ENCODE data around the gene COL6A2.
"Not testable (repeated sequence)": the region's sequence is repeated elsewhere in the genome, so short reads cannot be mapped to it uniquely, and the experiment has no call there.

Gene COL6A2

DNA sequence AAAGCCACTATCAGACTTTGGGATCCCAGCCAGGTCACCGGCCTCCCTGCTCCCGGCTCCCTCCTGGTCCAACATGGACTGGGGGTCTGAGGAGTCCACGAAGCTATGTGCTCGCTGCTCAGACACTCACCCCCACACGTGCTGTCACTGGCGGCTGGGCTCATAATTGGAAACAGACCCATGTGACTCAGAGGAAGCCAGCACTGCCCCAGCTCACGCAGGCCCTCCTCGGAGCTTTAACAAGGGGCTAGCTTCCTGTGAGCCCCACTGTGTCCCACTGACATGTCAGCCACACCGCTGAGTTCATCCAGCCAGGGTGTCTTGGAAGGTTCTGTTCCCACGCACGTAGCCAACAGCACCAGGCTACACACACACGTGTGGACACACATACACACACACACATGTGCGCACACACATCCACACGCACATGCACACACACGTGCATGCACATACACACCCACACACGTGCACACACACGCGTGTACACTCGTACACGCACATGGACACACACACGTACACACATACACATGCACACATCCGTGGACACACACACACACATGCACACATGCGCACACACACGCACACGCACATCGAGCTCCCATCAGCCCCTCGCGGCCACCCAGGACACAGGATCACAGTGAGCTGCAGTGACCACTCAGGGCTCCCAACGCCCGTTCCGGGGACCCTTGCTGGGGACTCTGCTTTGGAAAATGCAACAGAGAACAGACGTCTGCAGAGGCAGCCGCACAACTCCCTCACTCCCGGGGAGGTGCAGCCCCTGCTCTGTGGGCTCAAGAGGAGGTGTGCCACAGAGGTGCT lies 18.4 kb upstream of the COL6A2 start:
- no peak for DNase-seq

DNA sequence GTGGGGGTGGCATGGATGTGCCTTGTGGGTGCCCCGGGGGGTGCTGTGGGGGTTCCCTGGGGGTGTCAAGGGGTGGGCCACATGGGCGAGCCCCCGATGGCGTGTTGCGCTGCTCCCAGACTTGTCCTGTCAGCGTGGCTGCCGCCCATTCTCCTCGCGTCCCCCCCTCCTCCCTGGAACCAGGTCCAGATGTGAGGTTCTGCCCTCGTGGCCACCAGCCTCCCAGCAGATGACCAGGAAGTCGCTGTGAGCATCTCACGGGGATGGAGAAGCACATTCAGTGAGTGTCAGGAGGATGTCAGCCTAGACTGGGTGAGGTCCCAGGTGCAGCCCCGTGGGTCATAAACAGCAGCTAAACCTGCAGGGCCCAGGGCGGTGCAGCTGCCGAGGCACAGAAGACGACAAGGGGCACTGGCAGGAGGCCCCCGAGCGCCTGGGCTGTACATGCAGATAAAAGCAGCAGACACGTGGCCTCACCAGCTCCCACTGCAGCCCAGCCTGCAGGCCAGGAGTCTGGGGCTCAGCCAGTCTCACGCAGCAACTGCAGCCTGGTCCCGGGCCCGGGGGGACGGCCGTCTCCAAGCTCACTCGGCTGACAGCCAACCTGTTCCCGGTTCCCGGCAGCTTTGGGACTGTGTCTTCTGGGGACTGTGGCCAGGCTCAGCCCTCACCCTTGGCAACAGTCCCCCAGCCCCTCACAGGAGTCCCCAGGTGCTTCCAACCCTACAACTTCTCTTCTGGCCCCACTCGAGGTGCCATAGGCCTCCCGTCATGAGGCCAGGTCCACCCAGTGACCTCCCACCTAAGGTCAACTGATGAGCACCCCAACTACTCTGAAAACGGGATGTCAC lies 17.5 kb upstream of the COL6A2 start:
- no peak for DNase-seq

DNA sequence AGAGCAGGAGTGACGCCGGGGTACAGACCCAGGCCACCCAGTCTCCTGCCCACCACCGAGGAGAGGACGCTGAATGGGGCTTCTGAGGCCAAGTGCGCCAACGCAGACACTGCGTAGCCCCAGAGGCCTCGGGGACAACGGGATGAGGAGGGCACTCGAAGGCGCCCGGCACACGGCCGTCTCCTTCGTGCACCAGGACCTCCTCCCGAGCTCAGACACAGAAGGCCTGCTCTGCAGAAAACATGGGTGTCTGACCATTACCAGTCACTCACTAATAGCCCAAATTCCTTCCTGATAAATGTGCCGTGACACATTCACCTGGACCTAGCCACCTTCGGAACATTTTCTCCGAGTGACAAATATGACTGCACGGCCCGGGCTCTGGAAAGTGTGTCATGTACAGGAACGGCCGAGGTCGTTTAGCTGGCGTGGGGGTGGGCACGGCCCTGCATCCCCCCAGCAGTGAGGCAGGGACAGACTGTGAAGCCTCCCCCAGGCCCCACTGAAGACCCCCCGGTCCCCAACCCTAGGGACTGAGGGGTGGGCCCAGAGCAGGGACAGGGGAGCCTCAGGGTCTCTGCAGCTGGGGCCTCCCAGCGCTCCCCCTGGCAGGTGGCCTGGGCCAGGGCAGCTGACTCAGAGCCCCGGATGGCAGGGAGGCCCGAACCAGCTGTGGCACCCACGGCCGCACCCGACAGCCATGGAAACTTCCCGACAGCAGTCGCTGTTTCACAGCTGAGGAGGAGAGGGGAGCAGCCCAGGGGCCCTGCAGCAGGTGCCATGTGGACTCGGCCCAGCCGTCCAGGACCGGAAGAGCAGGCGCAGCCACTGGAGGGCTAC lies 16.7 kb upstream of the COL6A2 start:
- no peak for DNase-seq

GRCh38 chr21:46081862-46082712 lies 15.8 kb upstream of the COL6A2 start:
- no peak for DNase-seq

- no peak for DNase-seq
Measured at GRCh38 chr21:46082713-46082962, 15.3 kb upstream of the COL6A2 start.

DNA sequence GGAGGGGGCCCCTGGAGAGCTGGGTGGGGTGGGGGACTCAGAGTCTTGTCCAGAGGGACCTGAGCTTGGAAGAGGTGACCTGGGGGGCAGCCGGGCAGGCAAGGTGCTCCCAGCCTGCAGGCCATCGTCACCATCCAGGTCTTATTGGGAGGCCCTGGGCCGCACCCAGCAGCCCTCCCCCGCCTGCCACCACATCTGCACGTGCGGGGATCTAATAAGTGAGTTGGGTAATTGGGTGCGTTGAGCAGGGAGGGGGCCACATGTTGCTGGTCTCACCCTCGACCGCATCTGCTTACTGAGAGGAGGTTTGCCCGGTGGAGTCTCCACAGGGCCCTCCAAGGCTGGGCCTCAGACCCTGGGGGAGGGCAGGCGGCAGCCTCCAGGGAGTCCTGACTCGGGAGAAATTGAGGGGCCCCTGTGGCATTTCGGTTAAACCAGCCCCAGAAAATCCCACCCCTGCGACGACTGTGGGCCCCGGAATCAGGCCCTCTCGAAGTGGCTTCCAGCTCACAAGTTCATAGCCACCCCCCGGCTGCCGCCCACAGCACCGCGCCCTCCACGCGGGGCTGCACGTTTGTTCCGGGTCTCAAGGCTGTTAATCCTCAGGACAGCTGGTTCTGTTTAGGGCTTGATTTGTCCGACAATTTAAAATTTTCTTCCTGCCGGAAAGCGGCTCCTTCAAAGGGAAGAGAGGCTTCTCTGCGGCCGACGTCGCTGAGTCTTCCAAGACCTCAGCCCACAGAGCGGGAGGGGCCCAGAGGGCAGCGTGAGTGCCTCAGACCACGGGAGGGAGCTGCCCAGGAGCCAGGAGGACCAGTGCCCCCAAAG lies 14.7 kb upstream of the COL6A2 start:
- no peak for DNase-seq

GRCh38 chr21:46083791-46084561 lies 13.9 kb upstream of the COL6A2 start:
- DNase-seq: no peak

DNA sequence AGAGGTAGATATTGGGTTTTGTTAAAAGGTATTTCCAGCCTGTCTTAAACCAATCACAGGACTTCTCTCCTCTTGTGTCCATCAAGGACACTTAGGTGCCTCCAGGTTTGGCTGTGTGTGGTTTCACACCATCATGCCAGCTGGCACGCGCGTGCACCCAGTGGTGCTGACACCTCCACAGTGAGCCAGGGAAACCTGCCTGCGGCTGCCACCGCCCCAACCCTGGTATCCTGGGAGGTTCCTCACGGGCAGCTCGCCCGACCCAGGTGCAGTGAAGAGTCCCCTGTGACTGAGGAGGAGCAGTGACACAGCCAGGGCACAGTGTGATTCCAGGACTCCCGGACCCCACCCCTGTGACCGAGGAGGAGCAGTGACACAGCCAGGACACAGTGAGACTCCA lies 13.2 kb upstream of the COL6A2 start:
- no peak for DNase-seq

DNA sequence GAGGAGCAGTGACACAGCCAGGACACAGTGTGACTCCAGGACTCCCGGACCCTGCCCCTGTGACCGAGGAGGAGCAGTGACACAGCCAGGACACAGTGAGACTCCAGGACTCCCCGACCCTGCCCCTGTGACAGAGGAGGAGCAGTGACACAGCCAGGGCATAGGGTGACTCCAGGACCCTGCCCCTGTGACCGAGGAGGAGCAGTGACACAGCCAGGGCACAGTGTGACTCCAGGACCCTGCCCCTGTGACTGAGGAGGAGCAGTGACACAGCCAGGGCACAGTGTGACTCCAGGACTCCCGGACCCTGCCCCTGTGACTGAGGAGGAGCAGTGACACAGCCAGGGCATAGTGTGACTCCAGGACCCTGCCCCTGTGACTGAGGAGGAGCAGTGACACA lies 12.7 kb upstream of the COL6A2 start:
- DNase-seq: not testable (repeated sequence)

GRCh38 chr21:46087641-46088040 lies 10.3 kb upstream of the COL6A2 start:
- DNase-seq: no peak

- DNase-seq: no peak
Measured at GRCh38 chr21:46088189-46088588, 9.7 kb upstream of the COL6A2 start.

DNA sequence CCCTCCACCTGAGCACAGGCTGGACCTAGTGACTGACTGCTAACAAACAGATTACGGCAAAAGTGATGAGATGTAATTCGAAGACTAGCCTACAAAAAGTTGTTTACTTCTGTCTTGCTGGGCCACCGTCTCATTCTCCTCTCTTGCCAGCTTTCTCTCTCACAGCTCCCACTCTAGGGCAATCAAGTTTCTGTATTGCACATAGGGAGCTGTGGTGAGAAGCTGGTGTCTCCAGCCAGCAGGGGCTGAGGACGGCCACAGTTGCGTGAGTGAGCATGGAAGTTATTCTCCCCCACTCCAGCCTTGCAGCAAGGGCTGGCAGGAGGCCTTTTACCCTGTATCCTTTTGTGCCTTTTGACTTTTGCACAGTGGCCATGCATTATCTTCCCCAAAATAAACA lies 8.6 kb upstream of the COL6A2 start:
- DNase-seq: no peak

DNA sequence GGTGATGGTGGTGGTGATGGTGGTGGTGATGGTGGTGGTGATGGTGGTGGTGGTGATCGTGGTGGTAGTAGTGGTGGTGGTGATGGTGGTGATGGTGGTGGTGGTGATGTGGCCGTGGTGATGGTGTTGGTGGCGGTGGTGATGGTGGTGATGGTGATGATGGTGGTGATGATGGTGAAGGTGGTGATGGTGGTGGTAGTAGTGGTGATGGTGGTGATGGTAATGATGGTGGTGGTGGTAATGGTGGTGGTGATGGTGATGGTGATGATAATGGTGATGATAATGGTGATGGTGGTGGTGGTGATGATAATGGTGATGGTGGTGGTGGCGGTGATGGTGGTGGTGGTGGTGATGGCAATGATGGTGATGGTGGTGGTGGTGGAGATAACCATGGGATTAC lies 6.8 kb upstream of the COL6A2 start:
- no peak for DNase-seq

DNA sequence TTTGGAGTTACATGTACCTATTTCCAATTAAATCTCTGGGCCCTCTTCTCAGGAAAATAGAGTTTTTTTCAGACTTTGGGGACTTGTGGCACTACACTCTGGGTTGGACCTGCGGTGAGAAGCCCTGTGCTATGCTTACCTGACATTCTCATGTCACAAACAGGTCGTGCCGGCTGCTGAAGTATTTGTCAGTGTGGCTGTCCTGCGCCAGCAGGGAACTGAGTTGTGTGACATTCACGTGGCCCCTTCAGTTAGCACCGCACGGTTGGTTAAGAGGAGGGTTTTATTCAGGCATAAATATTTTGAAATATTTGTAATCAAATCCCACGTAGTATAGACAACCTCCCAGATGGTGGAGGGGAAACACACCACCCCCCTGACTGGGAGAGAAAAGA lies 6.3 kb upstream of the COL6A2 start:
- no peak for DNase-seq

DNA sequence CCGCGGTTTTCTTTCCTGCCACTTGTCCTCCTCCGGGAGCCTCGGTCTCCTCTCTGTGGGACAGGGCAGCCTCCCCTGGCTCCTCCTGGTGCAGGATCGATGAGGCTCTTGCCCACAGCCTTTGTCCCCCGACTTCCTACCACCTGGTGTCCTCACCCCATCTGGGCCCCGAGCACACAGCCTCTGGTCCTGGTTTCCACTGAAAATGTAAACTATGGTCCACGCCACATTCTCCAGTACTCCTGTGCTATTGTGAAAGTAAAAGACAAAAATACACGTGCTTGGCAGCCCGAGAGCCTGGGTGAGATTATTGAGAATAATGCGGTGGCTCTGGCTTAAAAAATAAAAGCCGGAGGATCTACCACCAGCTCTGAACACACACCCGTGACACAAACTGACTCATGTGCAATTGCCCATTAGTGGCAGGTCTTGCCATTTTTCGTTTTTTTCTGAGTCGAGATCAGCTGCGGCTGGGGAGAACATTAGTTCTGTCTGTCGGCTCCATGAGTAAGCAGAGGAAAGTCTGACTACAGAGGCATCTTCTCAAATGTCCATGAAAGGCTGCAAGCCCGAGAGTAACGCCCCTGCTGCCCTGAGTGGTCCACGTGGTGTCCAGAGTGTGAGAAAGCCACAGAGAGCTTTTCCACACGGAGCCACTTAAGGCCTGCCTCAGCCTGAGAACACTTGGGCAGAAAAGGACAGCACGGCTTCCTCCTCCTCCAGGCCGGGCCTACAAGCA lies 5.7 kb upstream of the COL6A2 start:
- DNase-seq: no peak

GRCh38 chr21:46092811-46093667 lies 4.9 kb upstream of the COL6A2 start:
- DNase-seq: no peak

DNA sequence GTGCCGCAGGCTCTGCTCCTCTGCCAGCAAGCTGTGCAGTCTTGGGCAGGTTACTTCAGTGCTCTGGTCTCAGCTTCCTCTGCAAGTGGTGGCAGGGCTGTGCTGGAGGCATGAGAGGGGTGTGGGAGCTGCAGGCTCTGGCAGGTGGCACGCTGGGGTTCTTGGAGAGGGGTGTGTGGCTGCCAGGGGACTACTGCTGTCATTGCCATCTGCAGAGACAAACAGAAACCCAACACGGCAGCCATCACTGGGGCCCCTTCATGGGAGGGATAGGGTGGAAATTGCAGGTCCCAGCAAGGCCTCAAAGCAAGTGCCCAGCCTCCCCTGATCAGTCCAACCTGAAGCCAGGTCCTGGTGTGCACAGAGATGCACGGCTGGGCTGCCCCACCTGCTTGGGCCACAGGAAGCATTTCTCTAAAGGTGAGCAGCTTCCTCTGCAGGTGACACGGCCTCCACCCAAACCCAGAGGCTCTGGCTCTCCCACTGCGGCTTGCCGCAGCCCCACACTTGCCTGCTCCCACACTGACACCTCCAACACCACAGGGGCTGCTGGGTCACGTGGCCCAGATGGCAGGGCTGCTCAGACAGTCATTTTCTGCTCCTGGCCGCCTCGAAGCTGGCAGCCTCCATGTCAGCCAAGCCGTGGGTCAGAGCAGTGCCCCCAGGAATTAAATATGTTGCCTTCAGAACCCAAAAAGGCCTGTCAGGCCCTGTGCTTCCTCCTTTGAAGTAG lies 4.1 kb upstream of the COL6A2 start:
- no peak for DNase-seq

DNA sequence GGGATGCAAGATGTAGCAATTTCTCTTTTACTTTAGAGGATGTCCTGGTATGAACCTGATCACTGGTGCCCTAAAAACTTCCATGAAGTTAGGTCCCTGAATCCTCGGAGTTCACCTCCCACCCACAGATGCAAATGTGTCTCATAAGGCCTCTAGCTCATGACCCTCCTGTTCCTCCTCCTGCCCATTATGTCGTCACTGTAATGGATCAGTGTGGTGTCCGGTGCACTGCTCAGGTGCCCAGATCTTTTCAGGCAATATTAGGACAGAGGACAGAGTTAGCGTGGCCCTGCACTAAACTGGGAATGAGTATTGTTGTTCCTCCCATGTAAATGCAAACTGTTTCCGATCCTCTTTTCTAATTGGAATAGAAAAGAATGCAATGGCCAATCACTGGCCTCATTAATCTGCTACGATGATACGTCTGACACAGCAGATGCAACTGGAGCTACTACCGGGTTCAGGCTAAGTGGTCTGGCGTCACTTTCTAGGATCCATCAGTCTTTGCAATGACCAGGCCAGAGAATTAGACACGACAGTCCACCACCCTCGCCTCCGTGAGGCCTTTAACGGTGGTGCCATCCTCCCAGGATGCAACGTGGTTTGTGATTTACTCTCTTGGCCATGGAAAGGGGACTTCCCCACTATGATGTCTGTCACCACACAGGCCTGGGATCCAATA lies 3.4 kb upstream of the COL6A2 start:
- no peak for DNase-seq

Measured in NCI-H1048 (cell line).